ENCODE data around the gene SLC19A3. TPM values are rescaled to one million over a fixed set of nuclear protein-coding genes. Genes with fewer than 3 reads are reported as not detected.

Gene SLC19A3
- total and polyA plus RNA-seq, 2 donors (not counting 3 experiments of a cell fraction or from before 2014, with no cell fraction given) = 0.01 TPM; not detected in 1

DNA sequence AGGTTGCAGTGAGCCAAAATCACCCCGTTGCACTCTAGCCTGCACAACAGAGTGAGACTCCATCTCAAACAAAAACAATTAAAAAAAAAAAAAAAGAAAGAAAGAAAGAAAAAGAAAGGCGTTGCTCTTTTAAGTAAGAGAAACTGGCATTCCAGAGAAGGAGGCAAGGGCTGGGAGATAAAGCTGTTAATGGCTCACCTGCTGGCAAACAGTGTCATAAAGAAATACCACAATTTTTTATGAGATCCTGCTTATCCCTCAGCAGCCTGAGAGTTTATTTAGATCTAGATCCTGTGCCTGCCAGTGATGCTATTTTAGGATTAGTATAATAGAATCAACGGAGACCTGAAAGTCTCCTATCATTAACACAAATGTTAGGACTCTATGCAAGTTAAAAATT, 16.3 kb downstream of the SLC19A3 start:
- no peak for DNase-seq (ENCODE audit: low read depth, low spot score)
- Histone ChIP-seq H3K4me2 (ENCODE audit: insufficient read depth, low read length) (no peak overlapping the region), H3K9ac (replicated peaks; ENCODE audit: extremely low read depth, insufficient read depth, low read length) (no peak overlapping the region), H3K9me3 (replicated peaks; ENCODE audit: control insufficient read depth, insufficient read depth, low read length) (no peaks in the 10 kb centered on the region), H4K20me1 (replicated peaks; ENCODE audit: control insufficient read depth, extremely low read depth, insufficient read depth, low read length) (no peaks in the 10 kb centered on the region), H3K9me1 (replicated peaks; ENCODE audit: control insufficient read depth, extremely low read depth, insufficient read depth, low read length) (no peaks in the 10 kb centered on the region), H3K27ac (ENCODE audit: insufficient read depth, low read depth, low read length) (no peak overlapping the region), H3K36me3 (ENCODE audit: control insufficient read depth in 2 of 2, extremely low read depth in 1 of 2, insufficient read depth in 2 of 2, low read length in 2 of 2) (no peaks in the 10 kb centered on the region), H3K4me1 (ENCODE audit: control insufficient read depth, extremely low read depth, insufficient read depth, low read length) (no peaks in the 10 kb centered on the region), H3K4me3 (replicated peaks in 1 of 3; ENCODE audit: insufficient read depth in 1 of 3, low read depth in 1 of 3, low read length in 3 of 3) (no peak overlapping the region), H2AFZ (ENCODE audit: low read depth, low read length) (no peak overlapping the region), H3K79me2 (ENCODE audit: control insufficient read depth, insufficient read depth, low read length) (no peaks in the 10 kb centered on the region), H3K27me3 (ENCODE audit: control insufficient read depth in 2 of 2, insufficient read depth in 2 of 2, low read length in 2 of 2) (no peaks in the 10 kb centered on the region)
- ChIA-PET CTCF (no interaction called here), POLR2A (no interaction called here)
- TF ChIP-seq EZH2 (IDR thresholded peaks at IDR 0.05; ENCODE audit: borderline replicate concordance, low read depth, low read length, severe bottlenecking) (no peak), FOS (IDR thresholded peaks at IDR 0.05; ENCODE audit: borderline replicate concordance, insufficient read depth, low read length) (no peak), MYC (IDR thresholded peaks at IDR 0.05; ENCODE audit: low read depth, low read length) (no peak), POLR2A (IDR thresholded peaks at IDR 0.05; ENCODE audit: low read depth, low read length) (no peak), JUN (IDR thresholded peaks at IDR 0.05; ENCODE audit: borderline replicate concordance, insufficient read depth, insufficient read length, low read depth) (no peak), POLR2AphosphoS5 (IDR thresholded peaks at IDR 0.05; ENCODE audit: insufficient read depth, low read depth, low read length) (no peak), GATA2 (IDR thresholded peaks at IDR 0.05; ENCODE audit: insufficient read depth, insufficient read length, low read depth, low read length) (no peak)
- TF ChIP-seq, protein P1, sequence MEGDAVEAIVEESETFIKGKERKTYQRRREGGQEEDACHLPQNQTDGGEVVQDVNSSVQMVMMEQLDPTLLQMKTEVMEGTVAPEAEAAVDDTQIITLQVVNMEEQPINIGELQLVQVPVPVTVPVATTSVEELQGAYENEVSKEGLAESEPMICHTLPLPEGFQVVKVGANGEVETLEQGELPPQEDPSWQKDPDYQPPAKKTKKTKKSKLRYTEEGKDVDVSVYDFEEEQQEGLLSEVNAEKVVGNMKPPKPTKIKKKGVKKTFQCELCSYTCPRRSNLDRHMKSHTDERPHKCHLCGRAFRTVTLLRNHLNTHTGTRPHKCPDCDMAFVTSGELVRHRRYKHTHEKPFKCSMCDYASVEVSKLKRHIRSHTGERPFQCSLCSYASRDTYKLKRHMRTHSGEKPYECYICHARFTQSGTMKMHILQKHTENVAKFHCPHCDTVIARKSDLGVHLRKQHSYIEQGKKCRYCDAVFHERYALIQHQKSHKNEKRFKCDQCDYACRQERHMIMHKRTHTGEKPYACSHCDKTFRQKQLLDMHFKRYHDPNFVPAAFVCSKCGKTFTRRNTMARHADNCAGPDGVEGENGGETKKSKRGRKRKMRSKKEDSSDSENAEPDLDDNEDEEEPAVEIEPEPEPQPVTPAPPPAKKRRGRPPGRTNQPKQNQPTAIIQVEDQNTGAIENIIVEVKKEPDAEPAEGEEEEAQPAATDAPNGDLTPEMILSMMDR (IDR thresholded peaks at IDR 0.05; ENCODE audit: extremely low read depth in 1 of 2, insufficient read depth in 1 of 2, low read depth in 1 of 2, low read length in 2 of 2) = no peak
- TF ChIP-seq, protein P2, sequence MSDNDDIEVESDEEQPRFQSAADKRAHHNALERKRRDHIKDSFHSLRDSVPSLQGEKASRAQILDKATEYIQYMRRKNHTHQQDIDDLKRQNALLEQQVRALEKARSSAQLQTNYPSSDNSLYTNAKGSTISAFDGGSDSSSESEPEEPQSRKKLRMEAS (IDR thresholded peaks at IDR 0.05; ENCODE audit: insufficient read depth, insufficient read length) = no peak
- intact Hi-C loops (cut with micrococcal nuclease) (no loop called here), dilution Hi-C loops (cut with MboI; ENCODE audit: extremely low pct_ligation_motif_present, low sequenced_read_pairs) (no loop called here)
- FAIRE-seq = no peak
- no TSS peak for BruUV-seq (replicated peaks)

All from endothelial cell of umbilical vein (primary cell).